ENCODE measurements around the gene KRT81.

The KRT81 gene

DNA sequence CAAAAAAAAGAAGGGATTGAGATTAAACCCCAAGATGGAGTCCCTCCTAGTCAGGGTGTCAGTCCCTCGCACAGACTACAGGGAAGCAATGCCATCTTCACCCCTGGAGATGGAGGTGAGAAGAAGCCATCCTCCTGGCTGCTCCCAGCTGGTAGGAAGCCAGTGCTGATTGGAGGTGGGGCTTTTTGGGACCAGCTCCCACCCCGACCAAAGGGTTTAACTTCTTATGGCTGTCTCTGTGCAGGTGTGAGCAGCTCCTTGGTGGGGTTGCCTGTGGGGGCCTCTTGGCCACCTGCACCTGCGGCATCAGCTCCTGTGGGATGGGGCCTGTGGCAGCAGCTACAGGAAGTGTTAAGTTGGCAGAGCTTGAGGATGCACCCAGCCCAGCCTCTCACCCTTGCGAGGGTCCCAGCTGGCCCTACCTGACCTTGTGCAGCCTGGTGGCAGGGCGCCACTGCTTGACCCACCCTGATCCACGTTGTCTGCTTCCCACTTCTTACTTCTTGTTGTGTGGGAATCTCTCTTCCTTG, 20.7 kb downstream of the KRT81 start:
- TF ChIP-seq CTCF (IDR thresholded peaks at IDR 0.05; ENCODE audit: control insufficient read depth, insufficient read depth, low read depth, low read length, missing control alignments): no peak
- no peak for DNase-seq (ENCODE audit: low read depth)
- no peak overlapping the region for H3K4me3 ChIP-seq (ENCODE audit: control insufficient read depth, low read depth, low read length)

DNA sequence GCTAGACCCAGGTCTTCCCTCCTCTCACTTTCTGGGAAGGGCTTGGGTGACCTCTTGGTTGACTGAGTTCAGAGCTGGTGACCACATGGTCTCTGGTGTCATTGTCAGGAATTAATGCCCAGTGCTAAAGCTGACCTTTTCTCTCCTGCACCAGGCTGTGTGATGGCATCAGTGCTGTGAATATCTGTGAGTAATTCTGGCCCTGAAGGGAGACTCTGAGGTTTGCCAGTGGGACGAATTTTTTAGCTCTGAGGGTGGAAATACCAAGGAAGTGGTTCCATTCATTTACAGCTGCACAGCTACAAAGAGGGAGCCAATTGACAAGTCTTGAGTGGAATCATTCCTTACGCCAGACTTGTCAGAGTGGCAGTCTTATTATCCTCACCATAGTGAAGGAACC, 23.1 kb downstream of the KRT81 start:
- DNase-seq (ENCODE audit: low read depth): no peak
- no peak for TF ChIP-seq CTCF (IDR thresholded peaks at IDR 0.05; ENCODE audit: control insufficient read depth, insufficient read depth, low read depth, low read length, missing control alignments)

GRCh38 chr12:52267699-52268098, 23.6 kb downstream of the KRT81 start:
- no peak for DNase-seq (ENCODE audit: low read depth)

More for the DNA sequence above, 23.1 kb downstream of the KRT81 start:
- no peak overlapping the region for H3K4me3 ChIP-seq (ENCODE audit: control insufficient read depth, low read depth, low read length)

DNA sequence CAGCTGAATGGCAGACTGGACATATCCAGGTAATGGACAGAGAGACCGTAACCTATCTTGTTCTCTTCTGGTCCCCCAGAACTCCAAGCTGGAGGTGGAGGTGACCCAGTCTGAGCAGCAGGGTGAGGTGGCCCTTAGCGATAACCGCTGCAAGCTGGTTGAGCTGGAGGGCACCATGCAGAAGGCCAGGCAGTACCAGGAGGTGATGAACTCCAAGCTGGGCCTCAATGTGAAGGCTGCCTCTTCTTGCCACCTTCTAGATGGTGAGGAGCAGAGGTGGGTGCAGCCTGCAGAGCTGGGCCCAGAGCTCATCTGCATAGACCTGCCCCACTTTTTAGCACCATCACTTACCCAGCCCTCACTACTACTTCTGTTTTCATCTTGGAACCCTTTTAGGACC, 24.1 kb downstream of the KRT81 start:
- TF ChIP-seq CTCF (IDR thresholded peaks at IDR 0.05; ENCODE audit: control insufficient read depth, insufficient read depth, low read depth, low read length, missing control alignments): no peak
- H3K4me3 ChIP-seq (ENCODE audit: control insufficient read depth, low read depth, low read length): no peak overlapping the region
- DNase-seq (ENCODE audit: low read depth): no peak

More at GRCh38 chr12:52267699-52268098, 23.6 kb downstream of the KRT81 start:
- H3K4me3 ChIP-seq (ENCODE audit: control insufficient read depth, low read depth, low read length): no peak overlapping the region
- TF ChIP-seq CTCF (IDR thresholded peaks at IDR 0.05; ENCODE audit: control insufficient read depth, insufficient read depth, low read depth, low read length, missing control alignments): no peak

GRCh38 chr12:52266514-52266913, 24.8 kb downstream of the KRT81 start:
- H3K4me3 ChIP-seq (ENCODE audit: control insufficient read depth, low read depth, low read length): no peak overlapping the region
- TF ChIP-seq CTCF (IDR thresholded peaks at IDR 0.05; ENCODE audit: control insufficient read depth, insufficient read depth, low read depth, low read length, missing control alignments): no peak

GRCh38 chr12:52264435-52264825, 26.9 kb downstream of the KRT81 start:
- no peak for TF ChIP-seq CTCF (IDR thresholded peaks at IDR 0.05; ENCODE audit: control insufficient read depth, insufficient read depth, low read depth, low read length, missing control alignments)
- DNase-seq (ENCODE audit: low read depth): no peak
- no peak overlapping the region for H3K4me3 ChIP-seq (ENCODE audit: control insufficient read depth, low read depth, low read length)

More at GRCh38 chr12:52266514-52266913, 24.8 kb downstream of the KRT81 start:
- no peak for DNase-seq (ENCODE audit: low read depth)

Data from AG09309 (cell line).